Measurements from ENCODE around the gene SLC6A20.

SLC6A20 gene

DNA sequence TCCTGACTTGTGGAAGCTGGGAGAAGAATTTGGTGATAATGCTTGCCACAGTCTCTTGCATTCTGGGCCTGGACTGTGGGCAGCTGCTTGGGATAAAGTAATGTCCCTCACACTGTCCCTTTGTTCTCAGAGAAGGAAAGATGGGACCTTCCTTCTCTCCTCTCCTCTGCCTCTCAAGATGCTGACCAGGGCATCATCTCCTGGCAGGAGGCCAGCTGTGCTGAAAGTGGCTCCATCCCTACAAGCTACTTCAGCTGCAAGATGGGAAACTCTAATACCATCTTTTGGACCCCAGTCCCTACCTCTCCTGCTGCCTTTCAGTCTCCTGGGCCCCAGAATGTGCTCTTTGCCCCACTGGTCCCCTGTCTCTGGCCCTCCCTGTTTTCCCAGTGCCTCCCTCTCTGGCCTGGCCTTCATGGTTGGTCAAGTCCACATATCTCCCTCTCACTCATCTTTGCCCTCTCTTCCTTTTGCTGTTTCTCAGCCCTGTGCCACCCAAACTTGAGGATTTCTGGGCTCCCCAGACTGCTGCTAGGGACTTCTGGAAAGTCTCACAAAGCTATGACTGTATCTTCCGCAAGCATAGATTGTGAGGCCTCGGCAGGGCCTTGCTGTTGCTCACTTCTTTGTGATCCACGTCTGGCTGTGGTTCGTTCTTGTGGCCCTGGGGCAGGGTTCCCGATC, 7.1 kb upstream of the SLC6A20 start:
- in situ Hi-C loops (cut with MboI; ENCODE audit: low sequenced_read_pairs): no loop called here

DNA sequence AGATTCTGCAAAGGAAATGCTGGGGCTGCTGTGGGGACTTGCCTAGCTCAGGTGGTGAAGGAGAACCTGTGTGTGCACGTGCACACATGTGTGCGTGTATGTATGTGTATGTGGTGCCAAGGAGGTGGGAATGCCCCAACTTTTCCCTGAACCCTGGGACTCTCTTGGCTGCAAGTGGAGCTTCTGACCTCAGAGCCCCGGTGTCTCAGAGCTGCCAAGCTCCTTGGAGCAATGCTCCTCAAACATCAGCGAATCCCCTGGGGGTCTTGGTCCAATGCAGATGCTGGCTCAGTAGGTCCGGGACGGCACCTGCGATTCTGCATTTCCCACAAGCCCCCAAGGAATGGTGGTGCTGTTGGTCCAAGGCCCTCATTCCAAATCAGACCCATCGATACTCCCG, 5.8 kb upstream of the SLC6A20 start:
- in situ Hi-C loops (cut with MboI; ENCODE audit: low sequenced_read_pairs): no loop called here

DNA sequence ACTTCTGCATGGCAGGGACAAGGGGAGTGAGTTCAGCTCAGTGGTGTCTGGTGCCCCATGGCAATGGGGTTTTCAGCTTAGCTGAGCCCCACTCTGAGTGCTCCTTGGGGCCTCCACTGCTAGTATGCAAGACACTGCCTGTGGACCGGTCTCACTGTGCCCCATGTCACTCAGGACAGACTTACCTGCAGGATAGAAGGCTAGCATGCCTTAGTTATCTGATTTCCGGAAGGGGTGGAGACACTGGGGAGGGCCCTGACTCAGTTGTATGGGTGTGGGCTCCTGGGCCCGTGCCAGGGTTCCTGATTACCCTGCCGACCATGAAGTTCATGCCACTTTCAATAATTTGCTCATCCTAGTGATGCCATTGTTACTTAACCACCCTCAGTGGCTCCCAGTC, 4.3 kb upstream of the SLC6A20 start:
- in situ Hi-C loops (cut with MboI; ENCODE audit: low sequenced_read_pairs): no loop called here

DNA sequence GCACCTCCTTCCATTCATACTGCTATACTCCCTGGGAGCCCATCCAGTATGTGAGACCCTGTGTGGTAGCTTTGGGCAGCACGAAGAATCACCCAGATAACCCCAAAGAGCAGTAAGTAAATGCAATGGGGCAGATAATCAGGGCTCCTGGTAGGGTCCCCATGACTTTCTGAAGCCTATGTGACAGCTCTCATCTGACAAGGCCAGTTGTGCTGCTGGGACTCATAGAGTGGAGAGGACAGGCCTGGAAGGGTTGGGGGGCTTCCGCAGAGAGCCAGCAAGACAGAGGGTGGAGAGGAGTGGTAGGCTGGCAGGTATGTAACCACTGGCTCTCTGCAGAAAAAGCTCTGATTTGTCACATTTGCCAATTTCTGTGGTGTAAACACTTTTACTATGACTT, 3.2 kb upstream of the SLC6A20 start:
- in situ Hi-C loops (cut with MboI; ENCODE audit: low sequenced_read_pairs): no loop called here

DNA sequence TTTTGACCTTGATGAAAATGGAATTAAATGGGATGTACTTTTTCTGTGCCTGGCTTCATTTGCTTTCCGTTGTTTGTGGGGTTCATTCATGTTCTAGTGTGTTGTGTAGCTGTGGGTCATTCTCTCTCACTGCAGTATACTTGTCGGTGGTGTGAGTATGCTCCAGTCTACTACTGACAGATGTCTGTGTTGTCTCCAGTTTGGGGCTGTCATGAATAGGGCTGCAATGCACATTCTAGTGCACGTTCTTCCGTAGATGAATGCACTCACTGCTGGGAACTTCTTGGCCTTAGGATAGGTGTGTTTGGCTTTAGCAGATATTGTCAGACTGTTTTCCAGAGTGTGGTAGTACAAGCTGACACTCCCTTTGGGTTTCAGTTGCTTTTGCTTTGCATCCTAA, 1.7 kb upstream of the SLC6A20 start:
- in situ Hi-C loops (cut with MboI; ENCODE audit: low sequenced_read_pairs): no loop called here

DNA sequence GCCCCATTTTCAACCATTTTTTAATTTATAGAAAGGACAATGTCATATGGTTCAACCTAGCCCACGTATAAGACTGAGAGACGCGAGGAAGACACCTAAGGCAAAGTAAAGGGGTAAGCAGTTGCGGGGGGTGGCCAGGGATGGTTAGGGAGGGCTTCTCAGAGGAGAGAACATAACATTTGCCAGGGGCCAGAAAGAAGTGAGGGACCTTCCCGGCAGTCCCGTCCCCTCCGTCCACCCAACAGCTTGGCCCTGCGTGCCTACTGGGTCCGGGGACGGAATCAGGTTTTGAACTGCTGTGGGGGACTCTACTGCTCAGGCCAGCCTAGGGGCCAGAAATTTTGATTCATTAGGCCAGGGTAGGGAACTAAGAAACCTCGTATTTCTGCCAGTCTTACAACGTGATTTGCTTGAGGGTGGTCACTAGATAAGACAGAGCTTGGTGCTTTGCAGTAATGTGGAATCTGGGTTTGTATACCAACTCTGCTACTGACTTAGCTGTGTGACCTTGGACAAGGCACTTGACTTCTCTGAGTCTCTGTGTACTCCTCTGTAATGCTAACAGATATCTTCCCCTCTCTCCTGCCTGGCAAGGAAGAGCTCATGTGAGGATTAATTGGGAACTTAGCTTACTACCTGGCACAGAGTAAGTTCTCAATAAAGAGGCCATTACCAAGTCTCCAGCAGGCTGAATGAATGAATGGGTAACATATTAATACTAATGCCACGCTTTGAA, 734 bp upstream of the SLC6A20 start:
- in situ Hi-C loops (cut with MboI; ENCODE audit: low sequenced_read_pairs): no loop called here

DNA sequence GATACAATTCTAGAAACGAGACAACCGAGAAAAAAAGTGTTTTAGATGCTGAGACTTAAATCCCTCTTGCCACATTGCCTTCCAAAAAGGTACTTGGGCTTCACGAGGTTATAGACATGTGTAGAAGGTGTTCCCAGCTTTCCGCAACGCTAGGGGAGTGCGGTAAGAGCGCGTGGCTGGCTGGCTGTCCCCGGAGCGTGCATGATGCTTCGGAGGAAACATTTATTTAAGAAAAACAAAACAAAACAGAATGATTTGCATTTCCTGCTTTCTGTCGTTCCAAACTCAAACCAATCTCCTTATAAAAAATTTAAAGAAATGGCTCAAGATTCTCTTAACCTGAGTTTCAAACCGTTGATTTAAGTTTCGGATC, 841 bp downstream of the SLC6A20 start:
- in situ Hi-C loops (cut with MboI; ENCODE audit: low sequenced_read_pairs): no loop called here

DNA sequence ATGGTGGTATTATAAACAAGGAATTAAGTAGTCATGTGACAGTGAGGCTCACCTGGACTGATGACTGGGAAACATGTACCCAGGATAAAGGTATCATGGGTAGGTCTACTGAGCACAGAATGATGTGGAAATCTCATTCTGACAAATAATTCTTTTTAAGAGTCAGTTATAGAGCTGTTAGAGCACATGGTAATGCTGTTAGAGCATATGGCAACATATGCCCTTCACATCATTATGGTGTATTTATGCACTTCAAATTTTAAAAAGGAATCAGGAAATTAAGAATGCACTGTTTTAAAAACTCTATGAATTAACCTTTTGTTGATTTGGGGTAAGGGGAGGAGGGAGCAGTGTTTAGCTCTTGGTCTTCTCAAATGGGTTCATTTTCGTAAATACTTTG, 1.7 kb downstream of the SLC6A20 start:
- in situ Hi-C loops (cut with MboI; ENCODE audit: low sequenced_read_pairs): no loop called here

DNA sequence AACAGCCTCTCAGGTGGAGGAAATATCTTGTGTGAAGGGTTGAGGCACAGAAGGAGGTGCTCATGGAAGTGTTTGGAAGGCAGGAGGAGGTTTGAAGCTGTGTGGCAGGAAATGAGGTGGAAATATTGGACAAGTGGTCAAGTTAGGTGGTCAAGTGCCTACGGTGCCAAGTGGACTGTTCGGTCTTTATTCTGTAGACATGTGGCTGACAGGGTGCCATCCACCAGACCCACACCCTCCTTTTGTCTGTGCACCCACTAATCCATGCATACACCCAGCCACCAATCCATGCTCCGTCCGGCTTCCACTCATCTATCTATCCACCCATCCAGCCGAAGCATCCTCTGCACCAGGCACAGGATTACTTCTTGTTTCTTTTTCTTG, 2.2 kb downstream of the SLC6A20 start:
- in situ Hi-C loops (cut with MboI; ENCODE audit: low sequenced_read_pairs): no loop called here

DNA sequence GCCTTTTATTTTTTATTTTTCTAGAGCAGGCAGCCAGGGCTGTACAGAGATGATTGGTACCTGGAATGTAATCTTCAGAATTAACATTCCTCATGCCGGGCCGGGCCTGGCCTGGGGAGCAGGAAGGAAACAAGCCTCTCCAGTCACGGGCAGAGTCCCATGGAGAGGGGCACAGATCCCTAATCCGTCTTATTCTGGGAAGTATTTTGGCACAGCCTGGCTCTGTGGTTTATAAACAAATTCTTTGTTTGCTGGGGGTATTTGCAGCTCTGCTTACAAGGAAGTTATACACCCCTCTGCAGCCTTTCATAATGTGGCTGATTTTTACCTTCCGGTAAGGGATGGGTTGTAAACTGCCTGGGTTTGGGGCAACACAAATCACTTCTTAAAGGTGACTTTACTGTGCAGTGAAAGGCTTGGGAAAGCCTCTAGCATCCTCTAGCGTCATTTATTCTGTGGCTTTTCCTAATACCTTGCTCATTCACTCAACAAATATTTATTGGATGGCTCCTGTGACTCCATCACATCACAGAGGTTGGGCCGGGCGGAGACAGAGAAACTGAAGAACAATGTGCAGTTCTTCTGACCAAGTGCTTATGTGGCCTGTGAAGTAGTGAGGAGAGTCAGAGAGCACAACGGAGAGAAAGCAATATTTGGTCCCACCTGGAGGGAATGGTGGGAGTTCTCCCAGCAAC, 2.7 kb downstream of the SLC6A20 start:
- in situ Hi-C loops (cut with MboI; ENCODE audit: low sequenced_read_pairs): no loop called here

DNA sequence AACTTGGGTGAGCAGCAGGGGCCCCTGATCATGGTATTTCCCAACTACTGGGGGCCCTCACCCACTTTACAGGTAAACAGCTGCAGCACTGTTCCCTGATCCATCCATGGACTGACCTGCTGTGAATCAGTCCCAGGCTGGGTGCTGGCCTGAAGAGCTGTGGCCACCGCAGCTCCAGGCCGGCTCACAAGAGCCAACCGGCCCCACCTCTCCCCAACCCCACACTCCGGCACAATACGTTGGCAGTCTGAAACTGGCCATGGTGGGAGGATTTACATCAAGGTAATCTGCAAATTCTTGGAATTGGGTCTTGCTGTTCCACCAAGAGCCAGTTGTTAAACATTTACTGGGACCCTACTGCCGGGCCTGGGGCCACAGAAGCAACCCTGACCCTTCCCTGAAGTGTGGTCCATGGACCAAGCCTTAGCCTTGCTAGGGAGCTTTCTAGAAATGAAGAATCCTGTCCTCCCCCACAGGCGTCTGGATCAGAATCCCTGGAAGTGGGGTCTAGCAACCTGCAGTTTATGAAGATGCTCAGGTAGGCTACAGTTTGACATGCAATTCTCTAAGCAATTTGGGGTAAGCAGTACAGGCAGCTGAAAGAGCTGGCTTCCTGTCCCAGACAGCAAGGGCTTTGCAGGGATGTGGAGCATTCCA, 3.7 kb downstream of the SLC6A20 start:
- in situ Hi-C loops (cut with MboI; ENCODE audit: low sequenced_read_pairs): no loop called here

DNA sequence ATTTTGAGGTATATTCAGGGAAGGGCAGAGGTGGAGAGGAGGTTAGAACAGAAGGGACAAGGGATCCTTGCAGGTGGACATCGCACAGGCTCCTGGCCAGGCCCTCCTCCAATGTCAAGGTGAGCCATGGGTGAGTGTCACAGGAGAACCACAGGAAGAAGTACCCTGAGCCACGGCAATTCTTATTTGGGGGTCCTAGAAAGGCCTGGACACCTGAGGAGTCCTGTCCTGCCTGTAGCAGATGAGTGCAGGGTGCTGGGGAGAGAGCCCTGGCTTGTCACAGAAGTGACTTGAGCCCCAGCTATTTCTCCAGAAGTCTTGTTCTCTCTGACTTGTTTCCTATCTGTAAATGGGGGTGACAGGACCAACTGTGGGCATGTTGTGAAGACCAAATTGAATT, 4.3 kb downstream of the SLC6A20 start:
- in situ Hi-C loops (cut with MboI; ENCODE audit: low sequenced_read_pairs): no loop called here

DNA sequence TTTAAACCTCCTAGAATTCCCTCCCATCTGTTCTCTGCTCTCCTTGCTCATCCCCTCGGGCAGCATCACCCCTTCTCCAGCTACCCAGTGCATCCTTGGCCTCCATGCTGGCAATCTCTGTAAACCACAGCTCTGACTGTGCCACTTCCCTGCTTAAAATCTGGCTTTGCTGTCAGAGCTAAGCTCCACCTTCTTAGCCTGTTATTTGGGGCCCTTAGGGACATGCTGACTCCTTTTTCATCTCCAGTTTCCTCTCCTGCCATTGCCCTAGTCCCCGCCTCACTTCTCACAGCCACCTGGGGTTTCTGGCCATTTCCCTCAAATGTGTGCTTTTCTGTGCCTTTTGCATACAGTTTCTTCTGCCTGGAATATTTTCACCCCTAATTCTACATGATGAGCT, 5.7 kb downstream of the SLC6A20 start:
- in situ Hi-C loops (cut with MboI; ENCODE audit: low sequenced_read_pairs): no loop called here

DNA sequence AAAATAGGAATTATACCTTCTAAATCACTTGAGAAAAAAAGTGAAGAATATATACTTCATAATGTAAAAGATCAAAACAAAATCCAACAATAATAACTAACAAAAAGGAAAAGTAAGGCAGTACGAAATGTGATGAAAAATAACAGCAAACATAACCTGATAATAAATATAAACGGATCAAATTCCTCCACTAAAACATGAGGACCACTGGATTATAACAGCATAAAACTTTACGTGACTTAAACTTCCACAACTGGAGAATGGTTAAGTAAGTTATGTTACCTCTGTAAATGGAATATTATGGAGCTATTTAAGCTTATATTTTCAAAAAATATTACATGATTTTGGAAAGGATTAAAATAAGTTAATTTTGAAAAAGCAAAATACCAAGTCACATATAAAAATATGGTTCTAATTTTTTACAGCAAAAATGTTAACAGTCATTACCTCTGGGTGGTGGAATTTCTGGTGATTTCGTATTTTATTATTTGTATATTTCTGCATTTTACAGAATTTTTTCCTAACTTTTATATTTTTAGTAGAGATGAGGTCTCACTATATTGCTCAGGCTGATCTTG, 7.0 kb downstream of the SLC6A20 start:
- in situ Hi-C loops (cut with MboI; ENCODE audit: low sequenced_read_pairs): no loop called here

DNA sequence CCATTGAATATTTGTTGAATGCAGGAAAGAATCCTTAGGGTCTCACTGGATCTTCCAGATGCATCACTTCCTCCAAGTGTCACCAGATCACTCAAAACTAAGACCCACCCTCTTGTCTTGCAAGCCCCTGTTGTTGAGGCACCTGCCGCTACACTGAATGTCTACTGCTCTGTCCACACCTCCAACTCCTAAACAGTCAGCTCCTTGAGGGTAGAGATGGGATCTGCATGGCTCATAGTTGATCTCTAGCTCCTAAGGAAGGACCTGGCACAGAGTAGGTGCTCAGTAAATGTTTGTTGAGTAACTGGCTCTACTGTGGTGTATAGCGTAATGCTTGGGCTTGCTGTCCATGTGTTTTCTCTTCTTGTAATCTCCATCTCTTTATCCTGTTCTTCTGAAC, 8.8 kb downstream of the SLC6A20 start:
- in situ Hi-C loops (cut with MboI; ENCODE audit: low sequenced_read_pairs): no loop called here

DNA sequence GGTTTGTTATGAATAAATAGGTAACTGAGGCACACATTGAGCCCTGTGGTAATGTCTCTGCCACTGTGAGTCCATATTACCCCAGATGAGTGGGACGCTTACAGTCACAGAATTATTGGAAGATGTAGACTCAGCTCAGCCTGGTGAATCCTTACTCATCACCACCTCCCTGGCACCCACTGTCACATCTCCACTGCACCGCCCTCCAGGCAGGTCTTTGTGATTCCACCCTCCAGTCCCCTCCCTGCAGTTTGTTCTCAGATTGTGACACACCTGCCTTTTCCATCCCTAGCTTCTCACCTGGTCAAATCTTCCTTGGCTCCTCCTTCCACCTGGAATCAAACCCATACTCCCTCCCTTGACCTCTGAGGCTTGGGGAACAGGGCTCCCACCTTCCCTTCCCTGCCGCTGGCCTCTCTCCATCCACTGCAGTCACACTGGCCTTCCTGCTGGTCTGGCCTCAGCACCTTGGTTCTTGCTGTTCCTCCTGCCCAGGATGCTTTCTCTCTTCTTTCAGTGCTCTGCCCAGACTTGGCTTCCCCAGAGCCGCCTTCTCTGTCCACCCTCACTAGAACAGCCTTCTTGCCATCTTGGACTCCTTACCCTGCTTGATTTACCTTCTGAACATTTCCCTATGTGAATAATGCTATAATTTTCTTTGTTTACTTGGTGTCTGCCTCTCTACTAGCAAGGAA, 9.4 kb downstream of the SLC6A20 start:
- in situ Hi-C loops (cut with MboI; ENCODE audit: low sequenced_read_pairs): no loop called here

DNA sequence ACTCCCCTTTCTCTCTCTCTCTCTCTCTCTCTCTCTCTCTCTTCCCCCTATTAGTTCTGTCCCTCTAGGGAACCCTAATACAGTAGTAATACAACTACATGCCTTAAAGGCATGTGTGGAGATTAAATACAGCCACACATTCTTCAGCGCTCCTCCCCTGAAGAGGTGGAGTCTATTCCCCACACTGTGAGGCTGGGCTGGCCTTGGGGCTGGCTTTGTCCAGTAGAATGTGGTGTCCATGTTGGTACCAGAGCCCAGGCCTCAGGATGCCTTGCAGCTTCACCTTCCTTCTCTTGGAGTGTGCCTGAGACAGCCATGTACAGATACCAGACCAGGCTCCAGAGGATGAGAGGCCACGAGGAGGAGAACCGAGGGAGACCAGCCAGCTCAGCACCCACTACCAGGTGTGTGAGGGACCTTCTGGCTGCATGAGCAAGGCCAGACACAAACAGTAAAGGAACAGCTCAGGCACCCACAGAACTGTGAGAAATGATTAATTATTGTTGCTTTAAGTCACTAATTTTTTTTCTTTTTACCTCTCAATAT, 10.7 kb downstream of the SLC6A20 start:
- in situ Hi-C loops (cut with MboI; ENCODE audit: low sequenced_read_pairs): no loop called here

DNA sequence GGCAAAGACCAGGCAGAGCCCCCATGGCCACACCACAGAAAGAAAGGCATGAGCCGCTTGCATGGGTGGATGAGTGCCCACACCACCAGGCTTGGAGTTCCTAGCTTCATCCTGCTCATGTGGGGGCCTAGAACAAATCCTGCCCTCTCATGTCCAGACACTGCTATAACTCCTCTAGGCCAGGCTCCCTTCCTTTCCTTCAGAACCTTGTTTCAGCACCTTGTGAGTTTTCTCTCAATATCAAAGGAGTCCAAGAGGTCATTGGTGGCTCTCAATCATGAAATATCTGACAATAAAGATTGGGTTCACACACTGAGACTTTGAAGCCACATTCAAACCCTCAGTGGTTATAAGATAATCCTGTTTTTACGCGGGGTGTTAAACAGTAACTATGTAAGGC, 12.7 kb downstream of the SLC6A20 start:
- in situ Hi-C loops (cut with MboI; ENCODE audit: low sequenced_read_pairs): no loop called here

DNA sequence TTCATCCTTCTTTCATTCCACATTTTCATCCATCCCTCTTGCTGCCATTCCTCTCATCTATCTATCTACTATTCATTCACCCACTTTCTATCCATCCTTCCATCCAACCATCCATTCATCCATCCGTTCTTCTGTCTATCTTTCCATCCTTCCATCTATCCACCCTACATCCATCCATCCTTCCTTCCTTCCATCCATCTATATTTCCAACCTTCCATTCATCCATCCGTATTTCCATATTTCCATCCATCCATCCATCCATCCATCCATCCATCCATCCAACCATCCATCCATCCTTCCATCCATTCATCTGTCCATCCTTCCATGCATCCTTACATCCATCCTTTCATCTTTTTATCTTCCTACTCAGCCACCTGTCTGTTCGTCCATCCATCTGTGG, 14.0 kb downstream of the SLC6A20 start:
- in situ Hi-C loops (cut with MboI; ENCODE audit: low sequenced_read_pairs): no loop called here

DNA sequence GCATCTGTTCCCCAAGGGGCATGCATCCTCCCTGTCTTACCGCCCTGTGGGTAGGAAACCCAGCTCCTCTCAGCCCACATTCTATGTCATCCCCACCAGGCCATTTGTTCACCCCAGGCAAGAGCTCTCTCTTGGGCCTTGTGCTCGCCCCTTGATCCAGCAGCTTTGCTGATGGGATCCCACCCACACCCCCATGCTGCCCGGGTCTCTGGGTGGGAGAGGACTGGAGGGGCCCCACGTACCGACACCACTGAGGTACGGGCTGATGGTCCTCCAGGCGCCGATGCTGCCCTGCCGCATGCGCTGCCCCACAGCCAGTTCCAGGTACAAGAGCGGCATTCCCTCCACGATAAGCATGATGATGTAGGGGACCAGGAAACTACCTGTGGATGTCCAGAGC, 14.5 kb downstream of the SLC6A20 start:
- in situ Hi-C loops (cut with MboI; ENCODE audit: low sequenced_read_pairs): no loop called here

DNA sequence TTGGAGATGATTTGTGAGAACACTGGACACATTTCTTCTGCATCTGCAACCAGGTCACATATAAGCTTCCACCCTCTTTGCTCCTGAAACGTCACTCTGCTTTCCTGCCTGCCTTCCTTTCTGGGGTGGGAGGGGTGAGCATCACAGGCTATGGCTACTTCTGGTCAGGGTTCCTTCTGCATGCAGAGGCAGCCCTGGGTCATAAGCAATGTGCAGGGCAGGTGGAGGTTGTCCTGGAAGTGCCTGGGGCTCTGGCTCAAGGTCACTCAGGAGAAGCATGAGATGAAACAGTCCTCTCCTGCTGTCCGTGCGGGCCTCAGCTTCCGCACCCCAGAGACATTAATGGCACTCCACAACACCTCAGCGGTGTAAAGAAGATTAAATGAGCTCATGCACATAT, 15.1 kb downstream of the SLC6A20 start:
- in situ Hi-C loops (cut with MboI; ENCODE audit: low sequenced_read_pairs): no loop called here
